ENCODE data around the gene PCDH15. TPM values are rescaled to one million over a fixed set of nuclear protein-coding genes. Genes with fewer than 3 reads are reported as not detected.

The PCDH15 gene
- total and polyA plus RNA-seq, 12 donors = 1.9 to 34.2 (median 10.2) TPM

- H3K27me3 ChIP-seq = no peaks in the 10 kb centered on the region
- no peak for TF ChIP-seq CTCF (IDR thresholded peaks at IDR 0.05)
- no peak for TF ChIP-seq POLR2A (IDR thresholded peaks at IDR 0.05)
- no peak overlapping the region for H3K4me3 ChIP-seq
- H3K4me1 ChIP-seq (replicated peaks in 1 of 2) = no peaks in the 10 kb centered on the region
- no peak overlapping the region for H3K27ac ChIP-seq
- 84 to 100% (median 92%) methylated on average over 2 to 3 of the region's 3 CpGs; no CpG with 5 or more reads in 1 of the 4 donors for WGBS, 4 donors
- H3K9me3 ChIP-seq (replicated peaks in 1 of 3) = no peaks in the 10 kb centered on the region
- no peak for DNase-seq
- no peaks in the 10 kb centered on the region for H3K36me3 ChIP-seq (replicated peaks in 1 of 2)
- intact Hi-C loops (cut with DNase I) = no loop called here
These were observed 791.4 kb downstream of the PCDH15 start for GRCh38 chr10:54009672-54010071.

GRCh38 chr10:54002077-54002476 lies 799.0 kb downstream of the PCDH15 start:
- Histone ChIP-seq H3K9me3 (replicated peaks in 1 of 3) (no peaks in the 10 kb centered on the region), H3K4me1 (replicated peaks in 1 of 2) (no peaks in the 10 kb centered on the region), H3K27me3 (no peaks in the 10 kb centered on the region), H3K4me3 (no peak overlapping the region), H3K27ac (no peak overlapping the region), H3K36me3 (replicated peaks in 1 of 2) (no peaks in the 10 kb centered on the region)
- DNase-seq = no peak
- TF ChIP-seq POLR2A (IDR thresholded peaks at IDR 0.05) (no peak), CTCF (IDR thresholded peaks at IDR 0.05) (no peak)
- WGBS, 4 donors = 91 to 100% (median 92%) methylated on average over 1 of the region's 1 CpG
- intact Hi-C loops (cut with DNase I) = no loop called here

GRCh38 chr10:53997953-53998352 lies 803.1 kb downstream of the PCDH15 start:
- DNase-seq = no peak
- Histone ChIP-seq H3K9me3 (replicated peaks in 1 of 3) (no peaks in the 10 kb centered on the region), H3K4me1 (replicated peaks in 1 of 2) (no peaks in the 10 kb centered on the region), H3K27me3 (no peaks in the 10 kb centered on the region), H3K4me3 (no peak overlapping the region), H3K36me3 (replicated peaks in 1 of 2) (no peaks in the 10 kb centered on the region), H3K27ac (no peak overlapping the region)
- TF ChIP-seq POLR2A (IDR thresholded peaks at IDR 0.05) = no peak
- peak in 4 of 6 experiments; percentile 8 to 40 (median 26) for TF ChIP-seq CTCF (IDR thresholded peaks at IDR 0.05)
- intact Hi-C loops (cut with DNase I) = no loop called here
- 40 to 53% (median 47%) methylated on average over 2 of the region's 2 CpGs for WGBS, 4 donors

- Histone ChIP-seq H3K9me3 (replicated peaks in 1 of 3) (no peaks in the 10 kb centered on the region), H3K36me3 (replicated peaks in 1 of 2) (no peaks in the 10 kb centered on the region), H3K4me3 (no peak overlapping the region), H3K27ac (no peak overlapping the region), H3K4me1 (replicated peaks in 1 of 2) (no peaks in the 10 kb centered on the region), H3K27me3 (no peaks in the 10 kb centered on the region)
- WGBS, 4 donors = 92 to 100% (median 95%) methylated on average over 4 to 28 of the region's 28 CpGs
- TF ChIP-seq CTCF (IDR thresholded peaks at IDR 0.05) (no peak), POLR2A (IDR thresholded peaks at IDR 0.05) (no peak)
- DNase-seq = no peak
- intact Hi-C loops (cut with DNase I) = no loop called here
These were observed 810.2 kb downstream of the PCDH15 start for GRCh38 chr10:53990799-53991238.
